ENCODE results near the gene EEPD1.

The EEPD1 gene

DNA sequence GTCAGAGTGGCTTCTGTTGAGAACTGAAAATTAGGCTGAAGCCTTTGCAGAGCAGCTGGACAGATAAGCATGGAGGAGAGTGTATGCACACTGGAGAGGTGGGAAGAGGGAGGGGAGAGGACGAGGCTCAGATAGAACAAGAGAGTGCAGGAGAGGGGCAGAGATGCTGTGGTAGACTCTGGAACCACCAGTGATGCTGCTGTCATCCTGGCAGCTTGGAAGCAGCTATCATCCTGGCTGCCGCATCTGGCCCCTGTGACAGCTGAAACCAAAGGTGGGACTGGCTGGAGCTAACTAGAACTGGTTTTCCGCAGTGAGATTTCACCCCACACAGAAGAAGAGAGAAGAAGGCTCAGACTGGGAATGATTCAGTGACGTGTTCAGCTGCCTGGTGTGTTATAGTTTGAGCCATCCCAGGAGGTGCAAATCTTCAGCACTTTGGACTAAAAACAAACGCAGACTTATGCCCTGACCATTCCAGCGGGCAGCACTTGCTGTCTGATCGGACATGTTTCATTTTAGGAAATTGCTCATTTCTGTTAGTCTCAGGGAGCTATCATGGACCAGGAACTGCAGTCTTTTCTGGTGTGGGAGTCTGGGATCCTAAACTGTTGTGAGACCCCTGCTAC lies 38.4 kb downstream of the EEPD1 start:
- no peak for DNase-seq (ENCODE audit: low spot score)

GRCh38 chr7:36192053-36192824 lies 39.2 kb downstream of the EEPD1 start:
- DNase-seq (ENCODE audit: low spot score): no peak

DNA sequence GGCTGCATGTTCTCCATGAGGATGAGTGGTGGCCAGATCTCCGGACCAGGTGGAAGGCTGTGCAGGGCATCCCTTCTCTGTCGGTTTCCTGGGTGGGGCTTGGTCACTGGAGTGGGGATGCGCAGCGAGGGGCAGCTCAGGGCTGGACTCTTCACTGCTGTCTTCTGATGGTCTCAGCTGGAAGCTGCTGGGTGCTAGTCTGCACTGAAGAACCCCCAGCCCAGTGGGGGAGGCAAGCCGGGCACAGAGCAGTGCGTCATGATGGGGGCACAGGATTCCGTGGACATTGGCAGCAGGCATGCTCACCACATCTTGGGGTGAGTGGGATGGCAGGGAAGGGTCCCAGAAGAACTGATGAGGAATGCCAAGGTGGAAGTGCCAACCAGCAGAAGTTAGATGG lies 39.8 kb downstream of the EEPD1 start:
- DNase-seq (ENCODE audit: low spot score): no peak

DNA sequence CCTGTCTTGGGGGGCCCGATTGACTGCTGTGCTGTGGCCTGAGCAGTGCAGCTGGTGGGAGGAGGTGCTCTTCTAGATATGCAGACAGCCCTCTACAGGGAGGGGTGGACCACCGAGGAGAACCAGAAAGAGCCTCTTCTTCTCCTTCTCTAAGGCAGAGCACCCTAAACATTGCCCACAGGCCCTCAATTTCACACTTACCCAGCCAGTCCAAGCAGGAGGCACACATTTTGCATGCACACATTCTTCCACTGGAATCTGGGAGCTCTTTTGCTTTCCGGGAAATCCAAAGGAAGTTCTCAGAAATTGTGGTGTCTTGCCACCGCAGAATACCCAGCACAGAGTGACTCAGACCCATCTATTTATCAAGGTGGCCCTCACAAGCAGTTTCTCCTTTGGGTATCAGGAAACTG lies 45.8 kb downstream of the EEPD1 start:
- no peak for DNase-seq (ENCODE audit: low spot score)

GRCh38 chr7:36199329-36199728 lies 46.3 kb downstream of the EEPD1 start:
- DNase-seq (ENCODE audit: low spot score): no peak

DNA sequence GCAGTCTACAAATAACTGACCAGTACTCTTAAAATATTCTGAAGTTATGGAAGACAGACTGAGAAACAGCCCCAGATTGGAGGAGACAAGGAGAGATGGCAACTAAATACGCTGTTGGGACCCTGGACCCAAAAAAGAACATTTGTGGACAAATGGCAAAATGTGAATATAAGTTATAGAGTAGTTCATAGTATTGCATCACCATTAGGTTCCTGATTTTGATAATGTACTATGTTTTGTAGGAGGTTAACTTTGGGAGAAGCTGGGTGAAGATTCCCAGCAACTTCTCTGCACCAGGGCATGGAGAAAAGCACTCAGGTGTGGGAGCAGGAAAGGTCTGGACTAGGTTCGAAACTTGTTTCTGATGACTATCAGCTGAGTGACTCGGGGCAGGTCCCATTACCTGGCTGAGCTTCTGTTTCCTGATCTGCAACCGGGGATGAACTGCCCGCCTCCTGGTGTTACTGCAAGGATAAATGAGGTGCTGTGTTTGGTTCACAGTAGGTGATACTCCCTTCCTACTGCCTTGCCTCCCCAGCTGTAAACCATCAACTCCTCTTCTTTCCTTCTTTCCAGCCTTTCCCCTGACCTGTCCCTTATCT lies 48.2 kb downstream of the EEPD1 start:
- no peak for DNase-seq (ENCODE audit: low spot score)

GRCh38 chr7:36202398-36202797 lies 49.3 kb downstream of the EEPD1 start:
- no peak for DNase-seq (ENCODE audit: low spot score)

GRCh38 chr7:36203071-36203790 lies 50.2 kb downstream of the EEPD1 start:
- DNase-seq (ENCODE audit: low spot score): no peak

DNA sequence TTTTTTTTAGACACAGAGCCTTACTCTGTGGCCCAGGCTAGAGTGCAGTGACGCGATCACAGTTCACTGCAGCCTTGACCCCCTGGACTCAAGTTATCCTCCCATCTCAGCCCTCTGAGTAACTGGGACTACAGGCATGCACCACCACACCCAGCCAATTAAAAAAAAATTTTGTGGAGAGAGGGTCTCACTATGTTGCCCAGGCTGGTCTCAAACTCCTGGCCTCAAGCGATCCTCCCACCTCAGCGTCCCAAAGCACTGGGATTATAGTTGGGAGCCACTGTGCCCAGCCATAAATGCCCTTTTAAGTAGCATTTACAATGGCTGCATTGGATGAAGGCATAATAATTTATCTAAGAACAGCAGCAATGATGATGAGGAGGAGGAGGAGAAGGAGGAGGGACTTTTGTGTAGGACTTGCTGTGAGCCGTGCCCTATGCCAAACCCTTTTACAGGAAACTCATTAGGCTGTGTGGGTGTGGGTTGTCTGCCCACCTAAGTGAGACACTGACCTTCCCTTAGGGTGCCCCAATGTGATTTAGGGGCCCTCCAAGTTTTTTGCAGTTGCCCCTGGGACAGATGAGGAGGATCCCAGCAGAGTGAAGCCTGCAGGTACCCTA lies 51.1 kb downstream of the EEPD1 start:
- DNase-seq (ENCODE audit: low spot score): no peak

- no peak for DNase-seq (ENCODE audit: low spot score)
These were observed 52.0 kb downstream of the EEPD1 start for GRCh38 chr7:36204929-36205635.

DNA sequence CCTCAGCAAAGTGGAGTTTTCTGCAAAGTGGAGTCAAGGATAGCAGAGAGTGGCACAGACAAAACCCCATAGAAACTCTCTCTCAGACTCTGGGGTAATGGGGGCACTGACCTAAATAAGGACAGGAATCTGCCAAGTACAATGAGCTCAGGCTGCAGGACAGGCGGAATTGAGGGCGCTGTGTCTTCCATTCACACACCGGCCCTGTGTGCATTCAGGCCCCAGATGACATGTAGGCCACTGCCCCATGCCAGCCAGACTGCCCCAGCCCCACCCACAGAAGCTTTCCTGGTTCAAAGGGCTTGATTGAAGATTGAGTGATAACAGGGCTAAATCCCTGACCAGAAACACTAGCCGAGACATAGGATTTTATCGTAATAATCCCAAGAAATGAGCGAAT lies 52.7 kb downstream of the EEPD1 start:
- no peak for DNase-seq (ENCODE audit: low spot score)

GRCh38 chr7:36207451-36208291 lies 54.6 kb downstream of the EEPD1 start:
- DNase-seq (ENCODE audit: low spot score): no peak

DNA sequence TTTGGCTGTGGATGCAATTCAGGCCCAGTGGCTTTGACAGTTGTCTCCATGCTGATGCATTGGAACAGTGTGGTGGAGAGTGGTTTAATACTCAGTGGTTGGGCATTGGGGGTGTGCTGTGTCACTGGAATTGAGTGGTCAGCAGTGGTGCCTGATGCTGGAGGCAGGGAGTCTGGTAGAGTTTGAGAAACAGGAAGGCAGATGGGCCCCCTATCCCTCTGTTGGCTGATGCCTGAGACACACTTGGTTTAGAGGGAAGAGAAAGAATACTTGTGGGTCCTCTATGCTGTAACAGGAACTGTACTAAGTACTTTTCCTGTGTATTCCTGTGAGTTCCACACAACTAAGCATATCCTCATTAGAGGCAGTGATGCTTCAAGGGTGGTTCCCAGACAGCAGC lies 55.4 kb downstream of the EEPD1 start:
- DNase-seq (ENCODE audit: low spot score): no peak

DNA sequence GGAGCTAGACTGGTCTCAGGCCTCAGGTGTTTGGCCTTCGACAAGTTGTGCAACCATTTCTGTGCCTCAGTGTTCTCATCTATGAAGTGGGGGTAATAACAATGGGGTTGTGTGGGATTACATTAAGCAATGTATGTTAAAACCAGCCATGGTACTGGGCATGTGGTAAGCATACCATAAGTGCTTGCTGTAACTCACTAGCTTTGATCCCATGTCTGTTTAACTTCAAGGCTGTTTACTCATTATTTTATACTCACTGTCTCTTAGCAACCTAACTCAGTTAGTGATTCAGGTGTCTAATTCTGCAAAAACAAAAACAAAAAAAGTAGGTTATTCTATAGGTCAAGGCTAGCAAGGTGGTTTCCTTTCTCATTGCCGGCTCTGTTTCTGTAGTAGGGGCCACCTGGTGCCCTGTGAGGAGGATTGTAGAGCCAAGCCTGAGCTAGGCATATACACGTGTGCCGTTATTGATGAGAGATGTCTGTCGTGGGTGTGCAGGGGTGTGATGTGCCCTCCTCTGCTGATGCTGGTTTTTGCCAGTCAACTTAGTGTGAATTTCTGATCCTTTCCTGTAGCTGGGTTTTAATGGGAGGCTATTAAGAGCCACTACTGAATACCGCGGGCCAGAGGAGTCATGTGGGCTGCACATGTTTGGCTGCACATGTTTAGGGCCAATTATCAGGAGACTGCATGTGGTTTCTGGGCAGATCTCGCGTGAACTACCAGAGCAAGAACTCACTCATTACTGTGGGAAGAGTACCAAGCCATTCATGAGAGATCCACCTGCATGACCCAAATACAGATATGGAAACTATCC lies 56.2 kb downstream of the EEPD1 start:
- no peak for DNase-seq (ENCODE audit: low spot score)

DNA sequence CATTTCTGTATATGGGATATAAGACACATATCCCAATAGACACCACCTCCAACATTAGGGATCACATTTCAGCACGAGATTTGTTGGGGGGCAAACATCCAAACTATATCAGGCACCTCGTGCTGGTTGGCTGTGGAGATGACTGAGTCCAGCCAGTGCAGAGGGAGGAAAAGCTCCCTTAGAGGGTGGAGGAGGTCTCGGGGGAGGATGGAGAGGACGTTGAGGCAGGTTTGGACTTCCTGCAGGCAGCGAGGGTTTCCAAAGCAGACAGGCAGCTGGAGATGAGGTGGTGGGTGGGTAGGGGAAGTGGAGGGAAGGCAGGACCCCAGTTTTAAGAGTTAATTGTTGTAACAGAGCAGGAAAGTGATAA lies 56.7 kb downstream of the EEPD1 start:
- DNase-seq (ENCODE audit: low spot score): no peak

GRCh38 chr7:36210291-36210922 lies 57.4 kb downstream of the EEPD1 start:
- DNase-seq (ENCODE audit: low spot score): no peak

DNA sequence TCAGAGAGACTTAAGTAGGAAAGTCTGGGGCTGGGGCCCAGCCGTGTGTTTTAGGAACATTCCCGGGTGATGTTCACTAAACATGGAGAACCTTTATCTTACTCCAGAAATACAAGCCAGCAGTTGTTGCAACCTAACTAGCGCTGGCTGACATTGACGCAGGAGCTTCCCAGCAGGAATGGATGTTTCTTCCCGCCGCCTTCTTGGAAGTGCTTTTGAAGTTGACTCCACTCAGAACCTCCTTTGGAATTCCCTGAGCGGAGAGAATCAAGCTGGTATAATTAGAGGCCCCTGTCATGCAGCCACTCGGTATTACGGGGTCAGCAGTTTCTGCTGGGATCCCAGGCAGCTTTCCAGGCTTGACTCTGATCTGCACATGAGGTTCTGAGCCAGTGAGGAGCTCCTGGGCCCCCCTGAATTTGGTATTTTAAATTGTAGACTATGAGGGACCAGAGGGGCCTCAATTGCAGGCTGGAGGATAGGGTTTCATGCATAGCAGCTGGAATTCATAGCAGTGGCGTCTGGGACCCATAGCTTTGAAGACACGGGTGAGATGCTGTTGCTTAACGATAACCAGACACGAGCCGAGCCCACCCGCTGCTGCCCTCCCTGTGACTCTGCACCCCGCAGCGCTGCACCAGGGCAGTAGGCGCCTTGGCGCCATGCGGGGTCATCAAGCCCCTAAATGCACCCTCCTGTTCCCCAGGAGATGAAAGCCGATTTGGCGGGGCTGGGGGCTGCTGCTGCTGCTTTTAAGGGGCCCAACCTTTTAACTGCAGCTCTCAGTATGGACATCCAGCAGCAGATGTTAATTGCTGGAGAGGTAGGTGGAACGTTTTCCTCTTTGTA lies 61.8 kb downstream of the EEPD1 start:
- DNase-seq (ENCODE audit: low spot score): no peak

DNA sequence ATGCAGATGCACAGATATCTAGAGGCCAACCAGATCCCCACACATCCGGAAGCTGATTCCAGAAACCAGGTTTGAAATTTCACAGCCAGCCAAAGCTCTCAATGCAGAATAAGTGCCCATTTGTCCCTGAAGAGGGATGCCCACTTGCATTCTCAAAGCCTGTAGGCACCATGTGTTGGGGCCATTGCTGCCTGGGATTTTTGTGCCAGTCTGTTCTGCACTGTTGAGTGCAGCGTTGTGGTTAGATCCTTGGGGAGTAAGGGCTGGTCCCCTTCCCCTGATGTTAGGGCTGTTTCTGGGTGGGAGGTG lies 62.4 kb downstream of the EEPD1 start:
- DNase-seq (ENCODE audit: low spot score): no peak

Data from HuH-7 (cell line).